H9 (cell line): ENCODE measurements around the gene CFAP54. TPM values are rescaled to one million over a fixed set of nuclear protein-coding genes. Genes with fewer than 3 reads are reported as not detected.

Experiments used
- DNase-seq: peaks from one replicate; pipeline ENCODE4 v3.0.0-alpha.2; 2017
- H2AFZ ChIP-seq: one replicate; pipeline ENCODE4 v1.6.1; 2013; ENCODE audit warnings: mild to moderate bottlenecking, low read length, control low read depth, moderate library complexity
- H2AK5ac ChIP-seq: 2 replicates; pipeline ENCODE4 v1.6.1; 2013; ENCODE audit warnings: low read length, control low read depth, mixed read lengths; ENCODE audit not compliant: insufficient read length
- H2BK120ac ChIP-seq: one replicate; pipeline ENCODE4 v1.6.1; 2013; ENCODE audit warnings: low read depth, mild to moderate bottlenecking, low read length, control low read depth, inconsistent platforms; ENCODE audit not compliant: poor library complexity, severe bottlenecking
- H2BK12ac ChIP-seq: 2 replicates; pipeline ENCODE4 v1.6.1; 2013; ENCODE audit warnings: low read length, control low read depth, mixed read lengths, low read depth; ENCODE audit not compliant: insufficient read length
- H2BK15ac ChIP-seq: 2 replicates; pipeline ENCODE4 v1.6.1; 2013; ENCODE audit warnings: low read depth, low read length, control low read depth
- H2BK20ac ChIP-seq: one replicate; pipeline ENCODE4 v1.6.1; 2013; ENCODE audit warnings: low read depth, mild to moderate bottlenecking, low read length, control low read depth, inconsistent platforms; ENCODE audit not compliant: poor library complexity, severe bottlenecking
- H2BK5ac ChIP-seq: 2 replicates; pipeline ENCODE4 v1.6.1; 2013; ENCODE audit warnings: low read length, control low read depth, mixed read lengths; ENCODE audit not compliant: insufficient read length
- H3K14ac ChIP-seq: 2 replicates; pipeline ENCODE4 v1.6.1; 2013; ENCODE audit warnings: low read length, control low read depth; ENCODE audit not compliant: insufficient read depth
- H3K18ac ChIP-seq: 2 replicates; pipeline ENCODE4 v1.6.1; 2013; ENCODE audit warnings: low read depth, mild to moderate bottlenecking, mixed read lengths, low read length, control low read depth; ENCODE audit not compliant: insufficient read length
- H3K23ac ChIP-seq: 2 replicates; pipeline ENCODE4 v1.6.1; 2013; ENCODE audit warnings: low read length, control low read depth, mixed read lengths, low read depth; ENCODE audit not compliant: insufficient read length
- H3K23me2 ChIP-seq: 2 replicates; pipeline ENCODE4 v1.6.1; 2013; ENCODE audit warnings: low read depth, mild to moderate bottlenecking, mixed read lengths, low read length, control low read depth; ENCODE audit not compliant: insufficient read length, poor library complexity, severe bottlenecking
- H3K27ac ChIP-seq: 2 replicates; pipeline ENCODE4 v1.5.1; 2013; ENCODE audit warnings: low read length, control low read depth, mixed read lengths, low read depth; ENCODE audit not compliant: insufficient read length
- H3K27me3 ChIP-seq: 2 replicates; pipeline ENCODE4 v1.6.1; 2013; ENCODE audit warnings: low read length, control low read depth, inconsistent platforms; ENCODE audit not compliant: insufficient read depth
- H3K4ac ChIP-seq: 2 replicates; pipeline ENCODE4 v1.6.1; 2013; ENCODE audit warnings: low read depth, mild to moderate bottlenecking, control low read depth, inconsistent platforms, low read length, moderate library complexity
- H3K4me1 ChIP-seq: 2 replicates; pipeline ENCODE4 v1.6.1; 2013; ENCODE audit warnings: low read length, control low read depth, inconsistent platforms; ENCODE audit not compliant: insufficient read depth
- H3K4me2 ChIP-seq: 2 replicates; pipeline ENCODE4 v1.6.1; 2013; ENCODE audit warnings: low read length, control low read depth, mixed read lengths; ENCODE audit not compliant: insufficient read length, insufficient read depth
- H3K56ac ChIP-seq: 2 replicates; pipeline ENCODE4 v1.6.1; 2013; ENCODE audit warnings: low read depth, mild to moderate bottlenecking, mixed read lengths, low read length, control low read depth; ENCODE audit not compliant: insufficient read length
- H3K79me1 ChIP-seq: 2 replicates; pipeline ENCODE4 v1.6.1; 2013; ENCODE audit warnings: low read depth, mild to moderate bottlenecking, moderate library complexity, low read length, control low read depth, inconsistent platforms; ENCODE audit not compliant: insufficient read depth, poor library complexity, severe bottlenecking
- H3K79me2 ChIP-seq: 2 replicates; pipeline ENCODE4 v1.6.1; 2013; ENCODE audit warnings: low read length, control low read depth, inconsistent platforms; ENCODE audit not compliant: insufficient read depth
- H3K9ac ChIP-seq: 2 replicates; pipeline ENCODE4 v1.6.1; 2013; ENCODE audit warnings: low read length, control low read depth, mixed read lengths; ENCODE audit not compliant: insufficient read length; ENCODE audit errors: extremely low read depth
- H3K9me3 ChIP-seq: one replicate; pipeline ENCODE4 v1.6.1; 2013; ENCODE audit warnings: low read depth, low read length, inconsistent platforms; ENCODE audit not compliant: control insufficient read depth
- H3T11ph ChIP-seq: one replicate; pipeline ENCODE4 v1.6.1; 2013; ENCODE audit warnings: mild to moderate bottlenecking, low read length, control low read depth, inconsistent platforms
- H4K20me1 ChIP-seq: one replicate; pipeline ENCODE4 v1.6.1; 2013; ENCODE audit not compliant: control insufficient read depth, insufficient read length, insufficient read depth
- H4K5ac ChIP-seq: 2 replicates; pipeline ENCODE4 v1.6.1; 2013; ENCODE audit warnings: low read depth, mild to moderate bottlenecking, mixed read lengths, low read length, control low read depth; ENCODE audit not compliant: insufficient read length
- H4K8ac ChIP-seq: replicated peaks from 2 replicates; pipeline ENCODE4 v1.6.1; 2013; ENCODE audit warnings: low read length, control low read depth, mixed read lengths, low read depth; ENCODE audit not compliant: insufficient read length
- H4K91ac ChIP-seq: 2 replicates; pipeline ENCODE4 v1.6.1; 2013; ENCODE audit warnings: low read depth, mild to moderate bottlenecking, moderate library complexity, mixed read lengths, low read length, control low read depth; ENCODE audit not compliant: insufficient read length
- H3K27ac Mint-ChIP-seq, 3 experiments: 2 replicates in 2 of 3; 3 replicates in 1 of 3; pipeline ENCODE4 v1.8.0; 2020 to 2021; ENCODE audit warnings: mixed read lengths in 3 of 3, mild to moderate bottlenecking in 1 of 3, moderate library complexity in 1 of 3
- H3K27me3 Mint-ChIP-seq: 2 replicates; pipeline ENCODE4 v1.8.0; 2021; ENCODE audit warnings: low read depth, mild to moderate bottlenecking, moderate library complexity, mixed read lengths
- H3K36me3 Mint-ChIP-seq, 3 experiments: 2 replicates in 2 of 3; 3 replicates in 1 of 3; pipeline ENCODE4 v1.8.0; 2020 to 2021; ENCODE audit warnings: low read depth in 3 of 3, mixed read lengths in 3 of 3; ENCODE audit not compliant: insufficient read depth in 1 of 3
- H3K4me1 Mint-ChIP-seq, 2 experiments: 2 replicates each; pipeline ENCODE4 v1.8.0; 2020; ENCODE audit warnings: mixed read lengths in 2 of 2
- H3K4me3 Mint-ChIP-seq, 2 experiments: 2 replicates in 1 of 2; 3 replicates in 1 of 2; pipeline ENCODE4 v1.8.0; 2020 to 2021; ENCODE audit warnings: mild to moderate bottlenecking in 2 of 2, mixed read lengths in 2 of 2, moderate library complexity in 1 of 2
- H3K9me3 Mint-ChIP-seq, 2 experiments: 2 replicates in 1 of 2; 3 replicates in 1 of 2; pipeline ENCODE4 v1.8.0; 2020; ENCODE audit warnings: mild to moderate bottlenecking in 2 of 2, mixed read lengths in 2 of 2, moderate library complexity in 1 of 2
- total RNA-seq: library from RNA; stranded (reverse); gene quantifications from 2 replicates; pipeline ENCODE4 v1.2.1, GENCODE V29; 2021
- TF ChIP-seq, protein P1 (sequence below): fragments of 200-600 bp; sonication (generic); conservative IDR thresholded peaks from 3 replicates; pipeline ENCODE4 v1.8.0; 2021; ENCODE audit warnings: antibody characterized with exemption, mild to moderate bottlenecking

The CFAP54 gene
- total RNA-seq, 1 experiment from 2014 or later = 0.24 TPM

DNA sequence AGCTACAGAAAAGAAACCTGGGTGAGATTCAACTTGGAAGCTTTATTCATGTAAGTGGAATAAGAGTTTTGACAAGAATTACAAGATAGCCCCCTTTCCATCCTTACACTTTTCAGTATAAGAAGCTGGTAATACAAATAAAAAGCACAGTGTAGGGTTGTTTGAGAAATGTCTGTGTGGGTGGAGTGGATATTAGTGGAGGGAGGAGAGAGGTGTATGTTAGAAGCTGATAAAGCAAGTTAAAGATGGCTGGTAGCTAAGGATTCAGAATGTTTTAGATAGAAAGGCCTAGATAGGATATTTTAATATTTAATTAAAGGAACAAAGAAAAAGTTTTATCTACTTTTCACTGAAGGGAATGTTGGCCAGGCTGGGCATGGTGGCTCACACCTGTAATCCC lies 12.5 kb downstream of the CFAP54 start:
- Mint-ChIP-seq H3K27ac (no peak overlapping the region), H3K36me3 (no peaks in the 10 kb centered on the region; a peak in 1 of 7 replicates), H3K4me3 (no peak overlapping the region), H3K27me3 (no peaks in the 10 kb centered on the region; the same call in 1 of the 2 replicates), H3K9me3 (no peaks in the 10 kb centered on the region), H3K4me1 (peaks cover 7 to 8% of the 10 kb centered on the region in 2 experiments)
- H3K4me1 ChIP-seq = no peaks in the 10 kb centered on the region
- no peak overlapping the region for H3K9ac ChIP-seq
- H3K27ac ChIP-seq = no peak overlapping the region
- H2BK5ac ChIP-seq = no peak overlapping the region
- H3K4me2 ChIP-seq = no peak overlapping the region
- no peak overlapping the region for H3K56ac ChIP-seq
- no peak overlapping the region for H2AK5ac ChIP-seq
- no peak overlapping the region for H3K23ac ChIP-seq
- H3K18ac ChIP-seq = no peak overlapping the region
- H3K79me2 ChIP-seq = no peaks in the 10 kb centered on the region
- no peaks in the 10 kb centered on the region for H3K9me3 ChIP-seq
- H2AFZ ChIP-seq = no peak overlapping the region
- no peaks in the 10 kb centered on the region for H3K27me3 ChIP-seq
- no peak overlapping the region for H3K14ac ChIP-seq
- no peak overlapping the region for H4K5ac ChIP-seq
- no peak overlapping the region for H2BK15ac ChIP-seq
- no peaks in the 10 kb centered on the region for H3K79me1 ChIP-seq
- TF ChIP-seq, protein P1, sequence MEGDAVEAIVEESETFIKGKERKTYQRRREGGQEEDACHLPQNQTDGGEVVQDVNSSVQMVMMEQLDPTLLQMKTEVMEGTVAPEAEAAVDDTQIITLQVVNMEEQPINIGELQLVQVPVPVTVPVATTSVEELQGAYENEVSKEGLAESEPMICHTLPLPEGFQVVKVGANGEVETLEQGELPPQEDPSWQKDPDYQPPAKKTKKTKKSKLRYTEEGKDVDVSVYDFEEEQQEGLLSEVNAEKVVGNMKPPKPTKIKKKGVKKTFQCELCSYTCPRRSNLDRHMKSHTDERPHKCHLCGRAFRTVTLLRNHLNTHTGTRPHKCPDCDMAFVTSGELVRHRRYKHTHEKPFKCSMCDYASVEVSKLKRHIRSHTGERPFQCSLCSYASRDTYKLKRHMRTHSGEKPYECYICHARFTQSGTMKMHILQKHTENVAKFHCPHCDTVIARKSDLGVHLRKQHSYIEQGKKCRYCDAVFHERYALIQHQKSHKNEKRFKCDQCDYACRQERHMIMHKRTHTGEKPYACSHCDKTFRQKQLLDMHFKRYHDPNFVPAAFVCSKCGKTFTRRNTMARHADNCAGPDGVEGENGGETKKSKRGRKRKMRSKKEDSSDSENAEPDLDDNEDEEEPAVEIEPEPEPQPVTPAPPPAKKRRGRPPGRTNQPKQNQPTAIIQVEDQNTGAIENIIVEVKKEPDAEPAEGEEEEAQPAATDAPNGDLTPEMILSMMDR = no peak
- H4K20me1 ChIP-seq = no peaks in the 10 kb centered on the region
- H3K23me2 ChIP-seq = no peaks in the 10 kb centered on the region
- H3T11ph ChIP-seq = no peak overlapping the region
- no peak overlapping the region for H2BK20ac ChIP-seq
- no peak overlapping the region for H2BK120ac ChIP-seq
- no peak overlapping the region for H3K4ac ChIP-seq
- no peak overlapping the region for H4K91ac ChIP-seq
- no peak overlapping the region for H4K8ac ChIP-seq
- H2BK12ac ChIP-seq = no peak overlapping the region
- DNase-seq = no peak
